ENCODE results near the gene MAOB.

The MAOB gene

DNA sequence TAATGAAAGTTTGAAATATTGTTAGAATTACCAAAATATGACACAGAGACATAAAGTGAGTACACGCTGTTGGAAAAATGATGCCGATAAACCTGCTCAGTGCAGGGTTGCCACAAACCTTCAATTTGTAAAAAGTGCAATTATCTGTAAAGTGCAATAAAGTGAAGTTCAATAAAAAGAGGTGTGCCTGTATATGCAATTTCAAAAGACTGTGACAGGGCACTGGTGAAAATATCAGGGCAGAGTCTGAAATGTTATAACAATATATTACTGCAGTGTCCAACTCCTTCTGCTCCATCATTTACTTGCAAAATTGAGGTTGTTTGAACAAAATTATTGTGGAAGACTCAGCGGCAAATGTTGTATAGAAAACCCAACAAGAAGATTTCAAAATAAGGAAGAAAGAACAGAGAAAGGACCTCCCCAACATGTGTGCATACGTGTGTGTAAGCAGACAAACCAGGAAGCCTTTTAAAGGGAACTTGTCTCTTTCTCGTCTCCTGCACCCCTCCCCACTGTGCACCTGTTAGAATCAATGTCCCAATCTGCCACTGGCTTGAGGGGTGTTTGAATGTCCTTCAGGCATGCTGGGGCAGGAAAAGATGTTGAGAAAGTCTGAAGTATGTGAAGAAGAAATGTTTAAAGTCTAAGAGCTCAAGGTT is 96.2 kb downstream of the MAOB start:
- DNase-seq (ENCODE audit: low read depth in 1 of 2, low spot score in 1 of 2), result no peak
- TF ChIP-seq, protein P1, sequence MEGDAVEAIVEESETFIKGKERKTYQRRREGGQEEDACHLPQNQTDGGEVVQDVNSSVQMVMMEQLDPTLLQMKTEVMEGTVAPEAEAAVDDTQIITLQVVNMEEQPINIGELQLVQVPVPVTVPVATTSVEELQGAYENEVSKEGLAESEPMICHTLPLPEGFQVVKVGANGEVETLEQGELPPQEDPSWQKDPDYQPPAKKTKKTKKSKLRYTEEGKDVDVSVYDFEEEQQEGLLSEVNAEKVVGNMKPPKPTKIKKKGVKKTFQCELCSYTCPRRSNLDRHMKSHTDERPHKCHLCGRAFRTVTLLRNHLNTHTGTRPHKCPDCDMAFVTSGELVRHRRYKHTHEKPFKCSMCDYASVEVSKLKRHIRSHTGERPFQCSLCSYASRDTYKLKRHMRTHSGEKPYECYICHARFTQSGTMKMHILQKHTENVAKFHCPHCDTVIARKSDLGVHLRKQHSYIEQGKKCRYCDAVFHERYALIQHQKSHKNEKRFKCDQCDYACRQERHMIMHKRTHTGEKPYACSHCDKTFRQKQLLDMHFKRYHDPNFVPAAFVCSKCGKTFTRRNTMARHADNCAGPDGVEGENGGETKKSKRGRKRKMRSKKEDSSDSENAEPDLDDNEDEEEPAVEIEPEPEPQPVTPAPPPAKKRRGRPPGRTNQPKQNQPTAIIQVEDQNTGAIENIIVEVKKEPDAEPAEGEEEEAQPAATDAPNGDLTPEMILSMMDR (IDR thresholded peaks at IDR 0.05; ENCODE audit: insufficient read depth, low read length), result no peak
- TF ChIP-seq POLR2AphosphoS5 (IDR thresholded peaks at IDR 0.05; ENCODE audit: low read depth) (no peak), GABPA (IDR thresholded peaks at IDR 0.05; ENCODE audit: low read depth) (no peak), SPI1 (IDR thresholded peaks at IDR 0.05; ENCODE audit: borderline replicate concordance, low read depth) (no peak)
- TF ChIP-seq, protein P2, sequence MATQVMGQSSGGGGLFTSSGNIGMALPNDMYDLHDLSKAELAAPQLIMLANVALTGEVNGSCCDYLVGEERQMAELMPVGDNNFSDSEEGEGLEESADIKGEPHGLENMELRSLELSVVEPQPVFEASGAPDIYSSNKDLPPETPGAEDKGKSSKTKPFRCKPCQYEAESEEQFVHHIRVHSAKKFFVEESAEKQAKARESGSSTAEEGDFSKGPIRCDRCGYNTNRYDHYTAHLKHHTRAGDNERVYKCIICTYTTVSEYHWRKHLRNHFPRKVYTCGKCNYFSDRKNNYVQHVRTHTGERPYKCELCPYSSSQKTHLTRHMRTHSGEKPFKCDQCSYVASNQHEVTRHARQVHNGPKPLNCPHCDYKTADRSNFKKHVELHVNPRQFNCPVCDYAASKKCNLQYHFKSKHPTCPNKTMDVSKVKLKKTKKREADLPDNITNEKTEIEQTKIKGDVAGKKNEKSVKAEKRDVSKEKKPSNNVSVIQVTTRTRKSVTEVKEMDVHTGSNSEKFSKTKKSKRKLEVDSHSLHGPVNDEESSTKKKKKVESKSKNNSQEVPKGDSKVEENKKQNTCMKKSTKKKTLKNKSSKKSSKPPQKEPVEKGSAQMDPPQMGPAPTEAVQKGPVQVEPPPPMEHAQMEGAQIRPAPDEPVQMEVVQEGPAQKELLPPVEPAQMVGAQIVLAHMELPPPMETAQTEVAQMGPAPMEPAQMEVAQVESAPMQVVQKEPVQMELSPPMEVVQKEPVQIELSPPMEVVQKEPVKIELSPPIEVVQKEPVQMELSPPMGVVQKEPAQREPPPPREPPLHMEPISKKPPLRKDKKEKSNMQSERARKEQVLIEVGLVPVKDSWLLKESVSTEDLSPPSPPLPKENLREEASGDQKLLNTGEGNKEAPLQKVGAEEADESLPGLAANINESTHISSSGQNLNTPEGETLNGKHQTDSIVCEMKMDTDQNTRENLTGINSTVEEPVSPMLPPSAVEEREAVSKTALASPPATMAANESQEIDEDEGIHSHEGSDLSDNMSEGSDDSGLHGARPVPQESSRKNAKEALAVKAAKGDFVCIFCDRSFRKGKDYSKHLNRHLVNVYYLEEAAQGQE (IDR thresholded peaks at IDR 0.05; ENCODE audit: insufficient replicate concordance, low read depth), result no peak
- Histone ChIP-seq H3K4me3 (replicated peaks; ENCODE audit: insufficient read depth, low read length) (no peak overlapping the region), H3K27me3 (ENCODE audit: insufficient read depth, poor library complexity, severe bottlenecking) (no peaks in the 10 kb centered on the region), H3K27ac (replicated peaks) (no peak overlapping the region)

DNA sequence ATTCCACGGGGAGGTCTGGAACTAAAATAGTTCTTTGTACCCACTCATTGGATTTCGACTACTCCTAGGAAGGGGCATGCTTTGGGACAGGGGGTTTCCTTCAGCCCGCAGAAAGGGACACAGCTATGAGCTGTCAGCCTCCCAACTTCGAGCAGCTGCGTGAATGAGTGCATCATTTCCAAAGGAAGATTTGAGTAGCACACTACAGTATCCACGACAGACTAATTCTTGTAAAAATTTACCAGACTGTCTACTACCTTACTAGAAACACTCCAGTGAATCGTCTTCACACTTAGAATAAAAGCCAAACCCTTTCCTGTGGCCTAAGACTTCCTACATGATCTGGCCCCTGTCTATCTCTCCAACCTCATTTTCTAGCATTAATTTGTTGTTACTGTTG is 124.2 kb downstream of the MAOB start:
- Histone ChIP-seq H3K27ac (replicated peaks) (no peak overlapping the region), H3K4me3 (replicated peaks; ENCODE audit: insufficient read depth, low read length) (no peak overlapping the region), H3K27me3 (ENCODE audit: insufficient read depth, poor library complexity, severe bottlenecking) (no peaks in the 10 kb centered on the region)
- DNase-seq (ENCODE audit: low read depth in 1 of 2, low spot score in 1 of 2), result no peak
- TF ChIP-seq GABPA (IDR thresholded peaks at IDR 0.05; ENCODE audit: low read depth) (no peak), SPI1 (IDR thresholded peaks at IDR 0.05; ENCODE audit: borderline replicate concordance, low read depth) (no peak), POLR2AphosphoS5 (IDR thresholded peaks at IDR 0.05; ENCODE audit: low read depth) (no peak)
- TF ChIP-seq, protein P1 (IDR thresholded peaks at IDR 0.05; ENCODE audit: insufficient read depth, low read length), result no peak
- TF ChIP-seq, protein P2 (IDR thresholded peaks at IDR 0.05; ENCODE audit: insufficient replicate concordance, low read depth), result no peak

DNA sequence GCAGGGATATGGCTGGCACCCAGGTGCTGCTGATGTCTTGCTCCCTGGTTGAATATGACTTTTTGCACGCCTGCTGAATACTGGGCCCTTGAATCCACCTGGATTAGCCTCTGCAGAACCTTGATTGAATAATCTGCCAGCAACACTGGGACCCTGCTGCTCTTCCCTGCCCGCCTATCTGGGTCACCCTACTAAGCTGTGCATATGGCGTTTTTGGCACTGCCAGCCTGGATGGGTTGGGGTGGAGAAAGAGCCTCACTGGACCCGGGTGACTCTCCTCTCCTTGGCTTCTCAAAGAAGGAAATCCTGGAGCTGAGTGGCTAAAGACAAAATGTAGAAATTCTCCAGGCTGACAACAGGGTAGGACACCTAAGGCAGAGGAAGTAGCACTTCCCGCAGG is 126.2 kb downstream of the MAOB start:
- no peak for TF ChIP-seq GABPA (IDR thresholded peaks at IDR 0.05; ENCODE audit: low read depth)
- no peak for TF ChIP-seq SPI1 (IDR thresholded peaks at IDR 0.05; ENCODE audit: borderline replicate concordance, low read depth)
- TF ChIP-seq, protein P1 (IDR thresholded peaks at IDR 0.05; ENCODE audit: insufficient read depth, low read length), result no peak
- Histone ChIP-seq H3K4me3 (replicated peaks; ENCODE audit: insufficient read depth, low read length) (no peak overlapping the region), H3K27me3 (ENCODE audit: insufficient read depth, poor library complexity, severe bottlenecking) (no peaks in the 10 kb centered on the region), H3K27ac (replicated peaks) (no peak overlapping the region)
- DNase-seq (ENCODE audit: low read depth in 1 of 2, low spot score in 1 of 2), result no peak

DNA sequence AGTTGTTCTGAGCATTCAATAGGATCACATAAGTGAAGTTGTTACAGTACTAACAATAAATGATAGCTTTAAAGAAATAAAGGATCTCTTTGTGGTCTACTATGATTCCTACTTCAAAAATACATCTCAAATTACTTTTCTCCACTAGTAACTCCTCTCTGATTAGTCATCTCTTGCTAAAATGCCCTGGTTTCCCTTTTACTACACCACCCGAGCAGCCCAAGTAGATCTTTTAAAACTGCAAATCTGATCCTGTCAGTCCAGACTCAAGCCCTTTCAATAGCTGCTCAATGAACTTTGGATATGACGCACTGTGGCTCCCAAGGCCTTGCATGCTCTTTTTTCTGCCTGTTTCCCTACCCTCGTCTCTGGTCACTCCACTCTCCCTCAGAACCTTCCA is 128.6 kb downstream of the MAOB start:
- DNase-seq (ENCODE audit: low read depth in 1 of 2, low spot score in 1 of 2), result no peak
- H3K27me3 ChIP-seq (ENCODE audit: insufficient read depth, poor library complexity, severe bottlenecking), result no peaks in the 10 kb centered on the region
- H3K4me3 ChIP-seq (replicated peaks; ENCODE audit: insufficient read depth, low read length), result no peak overlapping the region
- H3K27ac ChIP-seq (replicated peaks), result no peak overlapping the region
- TF ChIP-seq SPI1 (IDR thresholded peaks at IDR 0.05; ENCODE audit: borderline replicate concordance, low read depth) (no peak), GABPA (IDR thresholded peaks at IDR 0.05; ENCODE audit: low read depth) (no peak), POLR2AphosphoS5 (IDR thresholded peaks at IDR 0.05; ENCODE audit: low read depth) (no peak)
- TF ChIP-seq, protein P1 (IDR thresholded peaks at IDR 0.05; ENCODE audit: insufficient read depth, low read length), result no peak
- TF ChIP-seq, protein P2 (IDR thresholded peaks at IDR 0.05; ENCODE audit: insufficient replicate concordance, low read depth), result no peak
